Nephron (organoid): Measurements from ENCODE around the gene RBM8A.
A peak's percentile ranks its signal among the peaks of the same experiment; 100 is the strongest.

Source experiments
- H3K27ac Mint-ChIP-seq, 3 experiments: 2 replicates each; pipeline ENCODE4 v1.8.0; 2020; ENCODE audit warnings: mixed read lengths in 3 of 3, mild to moderate bottlenecking in 2 of 3, moderate library complexity in 1 of 3
- H3K27me3 Mint-ChIP-seq: 2 replicates; pipeline ENCODE4 v1.8.0; 2021; ENCODE audit warnings: low read depth, mild to moderate bottlenecking, moderate library complexity, mixed read lengths
- H3K36me3 Mint-ChIP-seq: 2 replicates; pipeline ENCODE4 v1.8.0; 2020; ENCODE audit warnings: low read depth, mixed read lengths
- H3K4me1 Mint-ChIP-seq: 2 replicates; pipeline ENCODE4 v1.8.0; 2020; ENCODE audit warnings: mixed read lengths
- H3K4me3 Mint-ChIP-seq, 3 experiments: 2 replicates each; pipeline ENCODE4 v1.8.0; 2020; ENCODE audit warnings: mild to moderate bottlenecking in 3 of 3, mixed read lengths in 3 of 3, moderate library complexity in 2 of 3
- H3K9me3 Mint-ChIP-seq: 2 replicates; pipeline ENCODE4 v1.8.0; 2020; ENCODE audit warnings: mixed read lengths
- TF ChIP-seq, protein P1 (sequence below), 3 experiments: fragments of 200-600 bp; sonication (generic); IDR thresholded peaks; one replicate each; pipeline ENCODE4 v1.5.0; 2021; ENCODE audit warnings: antibody characterized with exemption in 3 of 3; ENCODE audit not compliant: unreplicated experiment in 3 of 3

Gene RBM8A

DNA sequence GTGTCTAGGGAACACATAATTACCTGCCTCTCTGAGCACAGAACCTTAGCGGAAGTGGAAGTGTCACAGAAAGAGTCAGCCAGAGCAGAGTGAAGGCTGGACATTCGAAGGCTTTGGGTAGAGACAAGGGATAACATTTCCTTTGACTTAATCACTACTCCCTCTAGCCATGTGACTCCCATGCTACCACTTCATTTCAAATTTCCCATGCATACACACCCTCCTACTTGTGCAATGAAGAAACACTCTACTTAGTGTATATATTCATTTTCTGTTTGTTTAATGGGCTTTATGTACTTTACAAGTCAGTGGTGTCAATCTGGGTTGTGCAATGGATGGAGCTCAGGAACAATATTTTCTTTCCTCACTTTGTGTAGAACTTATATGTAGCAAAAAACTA is 48.6 kb downstream of the RBM8A start:
- Mint-ChIP-seq H3K36me3 (no peaks in the 10 kb centered on the region), H3K27ac (no peak overlapping the region), H3K27me3 (peaks cover 22% of the 10 kb centered on the region), H3K4me1 (peaks cover 6% of the 10 kb centered on the region), H3K9me3 (no peaks in the 10 kb centered on the region), H3K4me3 (no peak overlapping the region)
- TF ChIP-seq, protein P1, sequence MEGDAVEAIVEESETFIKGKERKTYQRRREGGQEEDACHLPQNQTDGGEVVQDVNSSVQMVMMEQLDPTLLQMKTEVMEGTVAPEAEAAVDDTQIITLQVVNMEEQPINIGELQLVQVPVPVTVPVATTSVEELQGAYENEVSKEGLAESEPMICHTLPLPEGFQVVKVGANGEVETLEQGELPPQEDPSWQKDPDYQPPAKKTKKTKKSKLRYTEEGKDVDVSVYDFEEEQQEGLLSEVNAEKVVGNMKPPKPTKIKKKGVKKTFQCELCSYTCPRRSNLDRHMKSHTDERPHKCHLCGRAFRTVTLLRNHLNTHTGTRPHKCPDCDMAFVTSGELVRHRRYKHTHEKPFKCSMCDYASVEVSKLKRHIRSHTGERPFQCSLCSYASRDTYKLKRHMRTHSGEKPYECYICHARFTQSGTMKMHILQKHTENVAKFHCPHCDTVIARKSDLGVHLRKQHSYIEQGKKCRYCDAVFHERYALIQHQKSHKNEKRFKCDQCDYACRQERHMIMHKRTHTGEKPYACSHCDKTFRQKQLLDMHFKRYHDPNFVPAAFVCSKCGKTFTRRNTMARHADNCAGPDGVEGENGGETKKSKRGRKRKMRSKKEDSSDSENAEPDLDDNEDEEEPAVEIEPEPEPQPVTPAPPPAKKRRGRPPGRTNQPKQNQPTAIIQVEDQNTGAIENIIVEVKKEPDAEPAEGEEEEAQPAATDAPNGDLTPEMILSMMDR (IDR thresholded peaks at IDR 0.05; ENCODE audit: unreplicated experiment in 3 of 3), result no peak

DNA sequence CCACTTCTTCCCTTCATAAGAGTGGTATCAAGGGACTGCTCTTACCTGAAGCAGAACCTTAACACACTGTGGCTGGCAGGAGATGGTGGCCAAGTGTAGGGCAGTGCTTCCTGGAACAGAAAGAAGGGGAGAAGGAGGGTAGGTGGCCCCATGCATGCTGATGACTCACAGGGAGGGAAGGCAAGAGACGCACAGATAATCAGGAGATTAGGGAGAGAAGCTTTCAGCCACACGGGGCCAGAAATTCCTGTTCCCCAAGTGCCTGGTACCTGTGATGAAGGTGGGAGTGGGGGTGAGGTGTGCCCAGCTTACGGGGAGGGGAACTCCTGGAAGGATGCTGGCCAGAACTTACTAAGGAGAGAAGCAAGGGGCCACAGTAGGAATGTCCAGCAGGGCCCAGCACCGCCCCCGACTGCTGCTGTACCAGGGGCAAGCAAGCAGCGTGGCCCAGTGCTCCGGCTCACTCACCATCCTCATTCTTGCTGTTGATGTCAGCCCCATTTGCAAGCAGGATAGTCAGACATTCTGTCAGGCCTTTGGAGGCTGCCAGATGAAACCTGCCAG is 49.3 kb downstream of the RBM8A start:
- Mint-ChIP-seq H3K4me3 (no peak overlapping the region), H3K27me3 (peaks cover 19% of the 10 kb centered on the region), H3K9me3 (no peaks in the 10 kb centered on the region), H3K4me1 (peaks cover 8% of the 10 kb centered on the region), H3K36me3 (no peaks in the 10 kb centered on the region), H3K27ac (no peak overlapping the region)
- TF ChIP-seq, protein P1 (IDR thresholded peaks at IDR 0.05; ENCODE audit: unreplicated experiment in 3 of 3), result no peak

DNA sequence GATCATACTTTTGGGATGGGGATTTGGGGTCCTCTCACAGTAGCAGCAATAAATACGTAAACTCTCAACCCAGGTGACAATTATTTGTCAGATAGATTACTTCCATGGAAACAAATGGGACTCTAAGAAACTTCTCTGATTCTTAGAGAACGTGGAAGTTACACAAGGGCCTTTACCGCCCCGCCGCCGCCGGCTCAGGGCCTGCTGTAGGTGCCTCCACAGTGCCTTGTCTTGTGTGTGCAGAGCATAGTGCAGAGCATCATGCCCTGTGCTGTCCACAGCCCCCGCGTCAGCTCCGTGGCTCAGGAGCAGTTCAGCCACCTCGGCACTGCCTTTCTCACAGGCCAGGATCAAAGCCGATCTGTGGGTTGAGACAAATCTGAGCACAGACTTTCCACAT is 52.6 kb downstream of the RBM8A start:
- peaks cover 28% of the 10 kb centered on the region for H3K27me3 Mint-ChIP-seq
- no peak overlapping the region for H3K27ac Mint-ChIP-seq
- peaks cover 25% of the 10 kb centered on the region for H3K4me1 Mint-ChIP-seq
- TF ChIP-seq, protein P1 (IDR thresholded peaks at IDR 0.05; ENCODE audit: unreplicated experiment in 3 of 3), result no peak
- H3K4me3 Mint-ChIP-seq, result no peak overlapping the region
- no peaks in the 10 kb centered on the region for H3K9me3 Mint-ChIP-seq
- H3K36me3 Mint-ChIP-seq, result no peaks in the 10 kb centered on the region

DNA sequence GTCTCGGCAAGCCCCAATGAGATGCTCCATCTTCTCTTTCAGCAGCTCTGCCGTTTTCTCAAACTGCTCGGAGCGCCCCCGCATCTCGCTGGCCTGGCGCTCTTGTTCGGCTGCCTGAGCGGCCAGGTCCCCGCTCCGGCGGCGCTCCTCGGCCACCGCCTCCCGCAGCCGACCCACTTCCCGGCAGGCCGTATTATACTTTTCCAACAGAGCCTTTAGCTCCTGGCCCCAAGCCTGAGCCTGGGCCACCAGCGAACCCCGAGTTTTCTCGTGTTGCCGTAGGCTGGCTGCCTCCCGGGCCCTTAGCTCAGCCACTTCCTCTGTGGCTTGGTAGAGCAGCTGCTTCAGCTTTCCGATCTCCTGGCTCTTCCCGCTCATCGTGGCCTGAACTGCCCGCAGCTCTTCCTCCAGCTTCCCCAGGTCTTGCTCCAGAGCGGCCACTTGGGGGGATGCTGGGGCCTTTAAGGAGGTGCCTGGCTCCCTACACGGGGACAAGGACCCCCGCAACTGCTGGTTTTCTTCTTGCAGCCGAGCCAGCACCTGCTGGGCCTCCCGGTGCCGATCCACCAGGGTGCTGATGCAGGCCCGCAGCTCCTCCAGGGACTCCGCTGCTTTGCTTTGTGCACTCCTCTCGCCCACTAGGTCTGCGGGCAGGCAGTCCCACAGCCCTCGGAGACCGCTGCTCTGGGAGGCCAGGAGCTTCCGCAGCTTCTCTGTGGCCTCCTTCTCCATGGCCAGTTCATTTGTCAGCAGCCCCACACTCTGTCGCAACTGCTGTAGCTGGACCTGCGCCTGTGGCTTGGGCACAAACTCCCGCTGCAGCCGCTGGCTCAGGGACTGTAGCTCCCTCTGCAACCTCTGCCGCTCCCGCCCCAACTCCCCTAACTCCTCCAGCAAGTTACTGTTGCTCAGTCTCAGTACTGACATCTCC is 55.0 kb downstream of the RBM8A start:
- Mint-ChIP-seq H3K27ac (peak overlapping the region; percentile 87 to 97 (median 95)), H3K4me3 (peak overlapping the region; percentile 81 to 89 (median 85)), H3K36me3 (no peaks in the 10 kb centered on the region), H3K4me1 (peaks cover 25% of the 10 kb centered on the region), H3K9me3 (no peaks in the 10 kb centered on the region), H3K27me3 (peaks cover 28% of the 10 kb centered on the region)
- TF ChIP-seq, protein P1 (IDR thresholded peaks at IDR 0.05; ENCODE audit: unreplicated experiment in 3 of 3), result no peak
